Measurements from ENCODE around the gene GRIK2. TPM values are rescaled to one million over a fixed set of nuclear protein-coding genes. Genes with fewer than 3 reads are reported as not detected.
A peak's percentile ranks its signal among the peaks of the same experiment; 100 is the strongest.

GRIK2 gene
- total RNA-seq, 6 experiments from 2014 or later = 25.0 to 33.3 (median 28.3) TPM

GRCh38 chr6:101878554-101879276 lies 485.2 kb downstream of the GRIK2 start:
- peaks cover 13% of the 10 kb centered on the region for H3K4me1 Mint-ChIP-seq (ENCODE audit: low read depth)
- H3K9me3 Mint-ChIP-seq = no peaks in the 10 kb centered on the region; the same call in 1 of the 2 replicates
- TF ChIP-seq CTCF (IDR thresholded peaks at IDR 0.05) = no peak
- H3K27ac Mint-ChIP-seq = no peak overlapping the region
- peaks cover 10% of the 10 kb centered on the region; the same call in 1 of the 2 replicates for H3K36me3 Mint-ChIP-seq (ENCODE audit: low read depth)
- no peak overlapping the region for H3K4me3 Mint-ChIP-seq
- no peak for DNase-seq
- no peaks in the 10 kb centered on the region for H3K27me3 Mint-ChIP-seq (ENCODE audit: insufficient read depth)

- H3K4me1 Mint-ChIP-seq (ENCODE audit: low read depth) = peaks cover 18% of the 10 kb centered on the region
- H3K27me3 Mint-ChIP-seq (ENCODE audit: insufficient read depth) = no peaks in the 10 kb centered on the region
- no peak overlapping the region for H3K27ac Mint-ChIP-seq
- no peak for DNase-seq
- no peak for TF ChIP-seq CTCF (IDR thresholded peaks at IDR 0.05)
- H3K36me3 Mint-ChIP-seq (ENCODE audit: low read depth) = peaks cover 3% of the 10 kb centered on the region; the same call in 1 of the 2 replicates
- no peak overlapping the region for H3K4me3 Mint-ChIP-seq
- no peaks in the 10 kb centered on the region for H3K9me3 Mint-ChIP-seq
Observed at GRCh38 chr6:101879782-101880181, 486.3 kb downstream of the GRIK2 start.

GRCh38 chr6:101883505-101883904 lies 490.0 kb downstream of the GRIK2 start:
- peak overlapping the region; percentile 6; the same call in 1 of the 2 replicates for H3K27ac Mint-ChIP-seq

GRCh38 chr6:101887532-101887931 lies 494.0 kb downstream of the GRIK2 start:
- Mint-ChIP-seq H3K4me1 (ENCODE audit: low read depth) (peaks cover 24% of the 10 kb centered on the region), H3K4me3 (no peak overlapping the region), H3K27me3 (ENCODE audit: insufficient read depth) (no peaks in the 10 kb centered on the region), H3K27ac (no peak overlapping the region), H3K36me3 (ENCODE audit: low read depth) (no peaks in the 10 kb centered on the region), H3K9me3 (no peaks in the 10 kb centered on the region)
- DNase-seq = no peak
- no peak for TF ChIP-seq CTCF (IDR thresholded peaks at IDR 0.05)

More at GRCh38 chr6:101883505-101883904, 490.0 kb downstream of the GRIK2 start:
- Mint-ChIP-seq H3K4me3 (peak overlapping the region; percentile 18; the same call in 1 of the 2 replicates), H3K9me3 (no peaks in the 10 kb centered on the region), H3K27me3 (ENCODE audit: insufficient read depth) (no peaks in the 10 kb centered on the region), H3K4me1 (ENCODE audit: low read depth) (peaks cover 30% of the 10 kb centered on the region), H3K36me3 (ENCODE audit: low read depth) (no peaks in the 10 kb centered on the region)
- TF ChIP-seq CTCF (IDR thresholded peaks at IDR 0.05) = no peak
- no peak for DNase-seq

- no peaks in the 10 kb centered on the region for H3K27me3 Mint-ChIP-seq (ENCODE audit: insufficient read depth)
- H3K27ac Mint-ChIP-seq = no peak overlapping the region
- H3K9me3 Mint-ChIP-seq = no peaks in the 10 kb centered on the region
- H3K4me3 Mint-ChIP-seq = no peak overlapping the region
- no peaks in the 10 kb centered on the region for H3K36me3 Mint-ChIP-seq (ENCODE audit: low read depth)
- no peak for DNase-seq
- no peak for TF ChIP-seq CTCF (IDR thresholded peaks at IDR 0.05)
- H3K4me1 Mint-ChIP-seq (ENCODE audit: low read depth) = no peaks in the 10 kb centered on the region; the same call in 1 of the 2 replicates
Observed at GRCh38 chr6:101907356-101908217, 514.1 kb downstream of the GRIK2 start.
